Thoracic aorta (tissue), 2 donors: ENCODE results near the gene CXCL10. TPM values are rescaled to one million over a fixed set of nuclear protein-coding genes. Genes with fewer than 3 reads are reported as not detected.
A peak's percentile ranks its signal among the peaks of the same experiment; 100 is the strongest.

Source experiments
- ATAC-seq: fragments of 150-250 bp; one replicate; pipeline ENCODE4 v1.8.0; 2017; ENCODE audit warnings: low read depth; ENCODE audit not compliant: insufficient number of reproducible peaks, low FRiP score
- DNase-seq: peaks from one replicate; pipeline ENCODE4 v3.0.0-alpha.2; 2020; ENCODE audit warnings: low spot score
- H3K27ac ChIP-seq, 2 donors: fragments of 200-600 bp; sonication (generic); 1 replicate in 1 of 2; 2 replicates in 1 of 2; pipeline ENCODE4 v1.5.1; 2016; ENCODE audit warnings: mild to moderate bottlenecking in 2 of 2, moderate library complexity in 2 of 2
- H3K27me3 ChIP-seq: fragments of 200-600 bp; sonication (generic); replicated peaks from 2 replicates; pipeline ENCODE4 v1.6.0; 2016; ENCODE audit warnings: mild to moderate bottlenecking; ENCODE audit not compliant: insufficient read depth
- H3K36me3 ChIP-seq: fragments of 200-600 bp; sonication (generic); one replicate; pipeline ENCODE4 v1.5.1; 2016
- H3K4me1 ChIP-seq, 2 donors: fragments of 200-600 bp; sonication (generic); 1 replicate in 1 of 2; 2 replicates in 1 of 2; pipeline versions ENCODE4 v1.5.1 to v1.6.0; 2016; ENCODE audit warnings: low read depth in 2 of 2, mild to moderate bottlenecking in 1 of 2; ENCODE audit not compliant: control insufficient read depth in 1 of 2
- H3K4me3 ChIP-seq: fragments of 200-600 bp; sonication (generic); 2 replicates; pipeline ENCODE4 v1.5.1; 2016; ENCODE audit warnings: mild to moderate bottlenecking
- H3K9me3 ChIP-seq: fragments of 200-600 bp; sonication (generic); 2 replicates; pipeline ENCODE4 v1.5.1; 2016
- CTCF ChIP-seq: fragments of 200-600 bp; sonication (generic); IDR thresholded peaks from one replicate; pipeline ENCODE4 v1.5.1; 2019; ENCODE audit warnings: antibody characterized with exemption
- total RNA-seq, 2 donors: library from RNA; depleted of rRNA; stranded (reverse); fragments of >200 nt; gene quantifications; one replicate each; pipeline versions ENCODE4 v1.1.0 to v1.2.3, GENCODE V29; 2016

CXCL10 gene
- total RNA-seq, result 10 to 100 TPM in 1 of 2 donors, 1 to 10 TPM in 1; 1.3 to 16.2 TPM

- DNase-seq (no peak), ATAC-seq (no peak)
- H3K36me3 ChIP-seq, result no peaks in the 10 kb centered on the region
- TF ChIP-seq CTCF, result no peak
- no peaks in the 10 kb centered on the region for H3K27me3 ChIP-seq
- no peaks in the 10 kb centered on the region for H3K9me3 ChIP-seq
- H3K27ac ChIP-seq, result no peak within 1 kb of the TSS
- H3K4me3 ChIP-seq, result no peak within 1 kb of the TSS
- H3K4me1 ChIP-seq, result no peaks in the 10 kb centered on the region
These were observed at the start of gene CXCL10 for GRCh38 chr4:76023389-76023788. Gene CXCL10 (minus strand): TSS chr4:76023497. CDS start chr4:76023431, 66 bp downstream.

GRCh38 chr4:76072760-76073159 is 49.5 kb upstream of the CXCL10 start:
- no peaks in the 10 kb centered on the region for H3K4me1 ChIP-seq
- no peak overlapping the region for H3K27ac ChIP-seq
- H3K4me3 ChIP-seq, result no peak overlapping the region
- no peaks in the 10 kb centered on the region for H3K9me3 ChIP-seq
- ATAC-seq (no peak), DNase-seq (no peak)
- no peaks in the 10 kb centered on the region for H3K27me3 ChIP-seq
- no peak for TF ChIP-seq CTCF
- no peaks in the 10 kb centered on the region for H3K36me3 ChIP-seq

GRCh38 chr4:76067652-76068286 is 44.5 kb upstream of the CXCL10 start:
- H3K36me3 ChIP-seq, result no peaks in the 10 kb centered on the region
- no peaks in the 10 kb centered on the region for H3K27me3 ChIP-seq
- H3K27ac ChIP-seq, result no peak overlapping the region
- no peaks in the 10 kb centered on the region for H3K4me1 ChIP-seq
- DNase-seq (peak; percentile 26), ATAC-seq (no peak)
- H3K4me3 ChIP-seq, result no peak overlapping the region
- H3K9me3 ChIP-seq, result no peaks in the 10 kb centered on the region
- TF ChIP-seq CTCF, result peak; percentile 65

- Histone ChIP-seq H3K4me1 (no peaks in the 10 kb centered on the region), H3K36me3 (no peaks in the 10 kb centered on the region), H3K27me3 (no peaks in the 10 kb centered on the region), H3K9me3 (no peaks in the 10 kb centered on the region), H3K4me3 (no peak overlapping the region), H3K27ac (no peak overlapping the region)
- TF ChIP-seq CTCF, result no peak
- ATAC-seq (no peak), DNase-seq (no peak)
These were observed 43.2 kb upstream of the CXCL10 start for GRCh38 chr4:76066546-76066945.

- DNase-seq (no peak), ATAC-seq (no peak)
- Histone ChIP-seq H3K27me3 (no peaks in the 10 kb centered on the region), H3K4me3 (no peak overlapping the region), H3K36me3 (no peaks in the 10 kb centered on the region), H3K9me3 (no peaks in the 10 kb centered on the region), H3K27ac (no peak overlapping the region), H3K4me1 (no peaks in the 10 kb centered on the region)
- TF ChIP-seq CTCF, result no peak
These were observed 38.7 kb upstream of the CXCL10 start for GRCh38 chr4:76061982-76062381.
